HG02970 (cell line): Measurements from ENCODE around the gene CMSS1.

ENCODE experiments used
- ATAC-seq: cut with Tn5 transposase; IDR thresholded peaks from one replicate; pipeline ENCODE4 v1.9.1; 2021; ENCODE audit warnings: mild to moderate bottlenecking, moderate library complexity, moderate number of reproducible peaks; ENCODE audit not compliant: unreplicated experiment, low FRiP score

The CMSS1 gene

GRCh38 chr3:99978221-99978620, 160.6 kb downstream of the CMSS1 start:
- ATAC-seq, result no peak

- no peak for ATAC-seq
Observed at GRCh38 chr3:99980606-99981005, 162.9 kb downstream of the CMSS1 start.

GRCh38 chr3:99981138-99981537, 163.5 kb downstream of the CMSS1 start:
- ATAC-seq, result no peak

- ATAC-seq, result no peak
Observed at GRCh38 chr3:99982650-99983049, 165.0 kb downstream of the CMSS1 start.

GRCh38 chr3:99984139-99984538, 166.5 kb downstream of the CMSS1 start:
- no peak for ATAC-seq

GRCh38 chr3:99984668-99985067, 167.0 kb downstream of the CMSS1 start:
- ATAC-seq, result no peak

- ATAC-seq, result no peak
Observed at GRCh38 chr3:99990179-99990578, 172.5 kb downstream of the CMSS1 start.

- ATAC-seq, result no peak
Observed at GRCh38 chr3:99997293-99997692, 179.6 kb downstream of the CMSS1 start.

- no peak for ATAC-seq
Observed at GRCh38 chr3:99999536-99999935, 181.9 kb downstream of the CMSS1 start.

GRCh38 chr3:100001083-100001482, 183.4 kb downstream of the CMSS1 start:
- no peak for ATAC-seq

- ATAC-seq, result no peak
Observed at GRCh38 chr3:100001526-100002270, 184.0 kb downstream of the CMSS1 start.

GRCh38 chr3:100002599-100003350, 185.1 kb downstream of the CMSS1 start:
- no peak for ATAC-seq

- ATAC-seq, result no peak
Observed at GRCh38 chr3:100003609-100004503, 186.2 kb downstream of the CMSS1 start.

GRCh38 chr3:100004931-100005330, 187.3 kb downstream of the CMSS1 start:
- no peak for ATAC-seq

- no peak for ATAC-seq
Observed at GRCh38 chr3:100005665-100006393, 188.2 kb downstream of the CMSS1 start.

GRCh38 chr3:100006570-100007271, 189.1 kb downstream of the CMSS1 start:
- no peak for ATAC-seq

- no peak for ATAC-seq
Observed at GRCh38 chr3:100007313-100007712, 189.7 kb downstream of the CMSS1 start.

GRCh38 chr3:100008081-100008698, 190.5 kb downstream of the CMSS1 start:
- ATAC-seq, result no peak
